Measurements from ENCODE around the gene ZNF488.

- TF ChIP-seq POLR2A (IDR thresholded peaks at IDR 0.05) (no peak), CTCF (IDR thresholded peaks at IDR 0.05) (no peak)
These were observed 34.2 kb upstream of the ZNF488 start for GRCh38 chr10:47418321-47418720.
